Posterior cingulate gyrus (tissue), 11 donors: Measurements from ENCODE around the gene CCDC70.
"Not testable (repeated sequence)": the region's sequence is repeated elsewhere in the genome, so short reads cannot be mapped to it uniquely, and the experiment has no call there.

Source experiments
- DNase-seq, 10 donors: peaks; one replicate each; pipeline versions ENCODE4 v3.0.0 to v3.0.0-alpha.2; 2020 to 2021; ENCODE audit warnings: mixed read lengths in 3 of 10
- intact Hi-C: fragments of 100-400 bp; cut with DNase I; formaldehyde crosslinking; loops from one replicate; pipeline ENCODE4 v1.15.1; 2023

The CCDC70 gene

DNA sequence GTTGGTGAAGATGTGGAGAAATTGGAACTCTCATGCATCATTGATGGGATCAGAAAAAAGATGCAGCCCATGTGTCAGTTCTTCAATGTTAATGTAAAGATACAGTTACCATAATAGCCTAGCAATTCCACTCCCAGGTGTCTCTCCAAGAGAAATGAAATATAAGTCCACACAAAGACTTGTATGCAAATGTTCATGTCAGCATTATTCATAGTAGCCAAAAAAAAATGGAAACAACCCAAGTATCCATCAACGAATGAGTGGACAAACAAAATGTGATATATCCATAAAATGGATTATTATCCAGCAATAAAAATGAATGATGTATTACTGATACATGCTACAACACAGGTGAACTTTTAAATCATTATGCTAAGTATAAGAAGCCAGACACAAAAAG, 38.7 kb downstream of the CCDC70 start:
- DNase-seq: no peak
- intact Hi-C loops: no loop called here

DNA sequence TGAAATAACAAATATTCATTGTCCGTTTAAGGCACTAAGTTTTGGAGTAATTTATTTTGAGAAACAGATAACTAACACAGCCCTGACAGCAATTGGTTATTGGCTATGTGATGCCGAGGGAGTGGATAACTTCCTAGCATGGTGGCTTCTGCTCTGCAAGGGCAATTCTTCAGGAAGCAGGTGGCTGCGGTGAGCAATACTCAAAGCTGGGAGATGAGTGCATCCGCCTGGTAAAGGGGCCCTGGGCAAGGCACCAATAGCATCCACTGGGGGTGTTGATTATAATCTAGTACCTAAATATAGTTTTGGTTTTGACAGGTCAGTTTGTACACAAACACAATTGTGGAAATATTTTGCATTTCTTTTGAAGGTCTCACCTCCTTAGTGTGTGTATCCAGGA, 41.0 kb downstream of the CCDC70 start:
- no peak for DNase-seq
- intact Hi-C loops: no loop called here

DNA sequence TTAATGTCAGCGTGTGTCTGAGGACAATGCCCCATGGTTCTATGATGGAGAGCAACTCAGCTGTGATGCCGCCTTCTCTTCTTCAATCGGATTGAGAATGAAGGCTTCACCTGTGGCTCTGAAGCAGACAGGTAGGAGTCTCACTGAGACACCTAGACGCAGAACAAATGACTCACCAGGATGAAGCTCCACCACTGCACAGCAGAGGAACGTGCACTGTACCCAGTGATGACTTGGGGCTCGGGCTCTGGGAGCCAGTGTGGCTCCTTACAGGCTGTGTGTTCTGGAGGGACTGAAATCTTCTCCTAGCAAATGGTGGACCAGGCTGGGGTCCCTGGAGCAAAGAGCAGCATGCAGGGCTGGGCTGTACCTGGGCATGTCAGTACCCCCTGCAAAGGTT, 44.0 kb downstream of the CCDC70 start:
- intact Hi-C loops: no loop called here
- no peak for DNase-seq

DNA sequence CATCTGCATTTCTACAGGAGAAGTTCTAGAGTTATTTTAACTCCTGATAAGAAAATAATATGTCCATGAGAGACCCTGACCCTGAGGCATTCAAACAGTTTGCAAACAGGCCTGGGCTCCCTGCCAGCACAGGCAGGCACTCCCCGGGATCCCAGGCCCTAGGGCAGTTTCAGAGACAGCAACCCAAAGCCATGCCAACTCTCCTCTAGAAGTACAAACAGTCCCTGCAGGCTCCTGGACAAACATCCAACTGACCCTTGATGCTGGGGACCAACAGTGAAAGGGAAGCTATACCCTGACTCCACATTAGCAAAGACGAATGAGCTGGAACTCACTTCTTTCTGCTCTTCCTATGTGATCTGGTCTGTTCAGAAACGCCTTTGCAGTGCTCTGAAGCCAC, 44.8 kb downstream of the CCDC70 start:
- intact Hi-C loops: no loop called here
- DNase-seq: no peak

DNA sequence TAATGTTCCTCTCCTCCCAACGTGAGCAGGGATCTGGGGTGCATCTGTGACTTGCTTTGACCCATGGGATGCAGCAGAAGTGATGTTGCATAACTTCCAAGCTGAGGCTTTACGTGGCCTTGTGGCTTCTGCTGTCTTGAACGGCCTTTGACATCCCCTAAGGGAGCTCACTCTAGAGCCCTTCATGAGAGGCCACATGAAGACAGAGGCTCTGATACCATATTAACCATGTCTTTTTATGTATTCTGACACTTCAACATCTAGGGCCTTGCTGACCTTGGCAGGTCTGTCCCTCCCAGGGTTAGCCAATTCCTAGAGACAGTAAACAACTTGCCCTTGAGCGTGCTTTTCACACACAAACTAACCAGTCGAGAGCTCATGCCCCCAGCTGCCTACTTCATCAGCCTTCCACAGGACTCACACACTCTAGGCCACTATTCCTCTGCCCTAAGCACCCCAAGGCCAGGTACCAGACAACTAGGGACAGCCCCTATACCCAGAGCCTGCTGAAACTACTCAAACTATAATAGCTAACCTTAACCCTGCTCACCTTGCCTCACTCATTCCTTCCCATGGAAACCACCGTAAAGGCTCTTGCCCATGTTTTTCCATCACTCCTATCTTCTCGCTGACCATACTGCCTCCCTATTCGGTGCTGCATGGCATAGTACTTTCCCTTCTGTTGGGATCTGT, 45.4 kb downstream of the CCDC70 start:
- intact Hi-C loops: no loop called here
- no peak for DNase-seq

DNA sequence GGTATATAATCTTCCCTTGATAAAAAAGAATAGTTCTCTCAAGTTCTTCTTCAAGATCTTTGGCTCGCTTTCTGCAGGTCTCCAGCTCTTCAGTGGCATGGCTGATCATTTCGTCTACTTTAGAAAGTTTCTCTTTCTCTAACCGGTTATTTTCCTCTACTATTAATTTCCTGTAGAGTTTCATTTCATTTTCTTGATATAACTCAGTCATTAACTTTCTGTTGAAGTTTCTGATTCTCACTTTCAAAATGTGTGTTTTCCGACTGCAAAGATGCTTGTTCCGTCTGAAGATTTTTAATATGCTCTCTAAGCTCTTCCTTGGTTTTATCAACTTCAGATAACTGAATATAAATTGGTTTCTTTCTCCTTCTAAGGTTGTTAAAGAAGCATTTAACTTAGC, 47.5 kb downstream of the CCDC70 start:
- DNase-seq, intact Hi-C loops: not testable (repeated sequence)

DNA sequence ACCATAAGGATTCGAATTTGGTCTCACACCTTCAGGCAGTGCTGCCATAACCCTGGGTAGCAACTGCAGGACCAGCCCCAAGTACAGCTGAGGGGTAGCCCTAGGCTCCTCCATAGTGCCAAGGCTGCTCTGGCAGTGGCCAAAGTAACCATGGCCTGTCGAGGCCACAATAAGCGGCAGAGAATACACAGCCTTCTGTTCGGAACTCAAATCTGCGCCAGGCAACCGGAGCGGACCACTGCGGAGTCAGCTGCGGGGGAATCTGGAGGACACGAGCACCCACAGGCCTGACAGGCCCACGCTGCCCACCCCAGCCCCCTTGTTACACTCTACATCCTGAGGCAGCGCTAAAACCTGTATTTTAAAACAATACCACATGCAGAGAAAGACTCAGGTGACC, 48.7 kb downstream of the CCDC70 start:
- DNase-seq: no peak
- intact Hi-C loops: no loop called here

DNA sequence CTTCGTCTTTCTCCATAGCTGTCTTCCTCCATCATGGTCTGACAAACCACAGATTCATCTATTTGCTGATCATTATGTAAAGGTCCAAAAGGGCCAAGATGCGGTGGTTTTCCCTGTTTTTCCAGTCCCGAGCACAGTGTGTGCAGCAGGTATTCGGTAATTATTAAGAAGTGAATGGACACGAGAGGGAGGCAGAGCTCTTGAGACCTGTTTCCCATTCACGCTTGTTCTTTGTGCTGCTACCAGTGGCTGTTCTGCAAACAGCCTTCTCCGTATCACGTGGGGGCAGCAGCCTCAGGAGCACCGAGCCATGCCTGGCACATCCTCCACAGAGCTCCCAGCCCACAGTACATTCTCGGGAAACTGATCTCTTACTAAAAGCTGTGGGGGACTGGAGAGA, 50.3 kb downstream of the CCDC70 start:
- intact Hi-C loops: no loop called here
- peak; percentile 46 to 93 (median 63) for DNase-seq

DNA sequence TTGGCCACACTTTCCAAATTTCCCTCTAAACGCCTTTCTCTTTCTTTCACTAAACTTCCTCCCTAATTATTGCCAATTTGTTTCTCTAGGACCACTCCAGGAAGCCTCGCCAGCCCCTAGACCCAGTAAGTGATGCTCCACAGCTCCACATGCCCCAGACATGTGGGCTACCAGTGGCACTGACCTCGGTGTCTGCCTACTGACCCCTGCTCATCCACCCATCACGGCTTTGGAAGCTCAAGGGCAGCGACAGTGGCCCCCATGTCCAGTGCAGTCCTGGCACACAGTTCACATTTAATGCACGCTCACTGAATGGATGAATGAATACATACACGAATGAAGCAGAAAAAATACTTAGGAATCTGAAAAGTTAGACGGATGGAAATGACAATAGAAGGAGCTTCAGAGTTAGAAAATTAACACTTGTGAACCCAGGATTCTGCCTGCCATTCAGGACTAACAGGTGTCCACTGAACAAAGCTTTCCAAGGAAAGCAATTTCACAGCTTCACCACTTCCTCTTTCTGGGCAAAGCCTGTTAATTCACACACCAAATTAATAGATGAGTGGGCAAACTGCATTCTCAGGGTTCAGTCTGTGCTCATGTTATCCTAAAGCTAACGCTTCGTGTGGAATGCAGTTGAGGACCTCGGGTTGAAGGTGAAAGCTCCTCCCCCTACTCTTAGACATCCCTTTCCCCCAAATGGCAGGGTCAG, 50.9 kb downstream of the CCDC70 start:
- peak in 1 of 10 donors; percentile 26 for DNase-seq
- intact Hi-C loops: no loop called here

DNA sequence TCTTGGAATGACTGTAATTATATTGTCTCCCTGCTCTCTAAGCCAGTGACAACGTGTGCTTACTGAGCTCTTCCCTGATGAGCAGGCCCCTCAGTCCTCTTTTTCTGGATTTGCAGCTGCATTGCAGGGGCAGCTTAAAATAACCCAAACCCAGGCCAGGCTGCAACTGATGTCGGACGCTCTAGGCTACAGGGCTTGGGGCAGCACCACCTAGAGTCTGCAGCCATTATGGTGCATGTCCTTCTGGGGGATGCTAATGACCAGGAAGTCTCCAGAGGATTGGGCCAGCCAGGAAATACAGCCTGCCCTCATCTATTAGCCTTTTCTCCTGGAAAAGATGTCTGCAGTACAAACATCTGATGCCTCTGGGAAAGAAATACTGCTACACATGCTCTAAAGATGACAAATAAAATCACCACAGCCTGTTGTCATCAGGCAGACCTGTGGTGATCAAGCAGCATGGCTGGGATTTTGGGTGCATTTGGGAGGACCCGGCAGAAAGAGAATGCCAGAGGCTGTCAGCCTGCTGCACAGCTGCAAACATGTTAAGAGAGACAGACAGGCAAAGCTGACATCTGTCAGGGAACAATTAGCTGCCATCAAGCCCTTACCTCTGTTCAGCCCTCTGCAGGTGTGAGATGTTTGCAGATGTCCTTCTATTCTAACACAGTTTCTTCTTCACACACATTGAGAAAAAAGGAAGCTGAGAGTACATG, 51.8 kb downstream of the CCDC70 start:
- DNase-seq: peak in 5 of 10 donors; percentile 27 to 87 (median 31)
- intact Hi-C loops: no loop called here

DNA sequence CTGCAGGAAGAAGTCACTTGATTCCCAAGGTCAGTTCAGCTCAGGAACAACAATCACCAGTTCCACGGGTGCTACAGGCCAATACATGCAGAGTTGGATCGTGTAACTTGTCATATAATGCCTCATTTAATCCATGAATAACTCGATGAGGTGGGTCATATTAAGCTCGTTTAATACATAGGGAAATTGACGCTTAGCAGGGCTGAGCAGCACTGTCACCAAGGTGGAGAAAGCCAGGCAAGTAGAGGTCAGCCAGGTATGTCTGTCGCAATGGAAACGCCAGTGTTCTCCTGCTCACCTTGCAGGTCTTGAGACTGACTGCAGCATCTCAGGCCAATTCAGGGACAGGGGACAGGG, 52.3 kb downstream of the CCDC70 start:
- DNase-seq: peak in 1 of 10 donors; percentile 2
- intact Hi-C loops: no loop called here
